ENCODE measurements around the gene DLK2.
A peak's percentile ranks its signal among the peaks of the same experiment; 100 is the strongest.
"Not testable (repeated sequence)": the region's sequence is repeated elsewhere in the genome, so short reads cannot be mapped to it uniquely, and the experiment has no call there.

DLK2 gene

GRCh38 chr6:43488667-43489276 lies 33.4 kb upstream of the DLK2 start:
- no peak for DNase-seq

GRCh38 chr6:43481591-43482236 lies 26.4 kb upstream of the DLK2 start:
- no peak for DNase-seq

- no peak for DNase-seq
Measured at GRCh38 chr6:43481075-43481474, 25.7 kb upstream of the DLK2 start.

GRCh38 chr6:43478008-43478372 lies 22.6 kb upstream of the DLK2 start:
- DNase-seq: no peak

- DNase-seq: peak; percentile 34 to 94 (median 84)
Measured at GRCh38 chr6:43477235-43478007, 22.1 kb upstream of the DLK2 start, which contains the start of gene TJAP1. Gene TJAP1 (plus strand): TSS chr6:43477570. CDS start chr6:43499002, 21,432 bp downstream.

GRCh38 chr6:43476746-43477145 lies 21.4 kb upstream of the DLK2 start:
- no peak for DNase-seq

- no peak for DNase-seq
Measured at GRCh38 chr6:43475516-43475915, 20.2 kb upstream of the DLK2 start.

GRCh38 chr6:43472515-43472914 lies 17.2 kb upstream of the DLK2 start:
- no peak for DNase-seq

GRCh38 chr6:43471399-43471798 lies 16.1 kb upstream of the DLK2 start:
- DNase-seq: no peak

- DNase-seq: no peak
Measured at GRCh38 chr6:43469947-43470346, 14.6 kb upstream of the DLK2 start.

GRCh38 chr6:43468748-43469681 lies 13.7 kb upstream of the DLK2 start:
- peak in 1 of 56 donors; percentile 3 for DNase-seq

GRCh38 chr6:43468240-43468639 lies 12.9 kb upstream of the DLK2 start:
- DNase-seq: no peak

- no peak for DNase-seq
Measured at GRCh38 chr6:43467752-43468151, 12.4 kb upstream of the DLK2 start.

GRCh38 chr6:43467265-43467664 lies 11.9 kb upstream of the DLK2 start:
- not testable (repeated sequence) for DNase-seq

GRCh38 chr6:43465948-43466347 lies 10.6 kb upstream of the DLK2 start:
- no peak for DNase-seq

GRCh38 chr6:43464337-43464736 lies 9.0 kb upstream of the DLK2 start:
- DNase-seq: no peak

GRCh38 chr6:43461936-43462335 lies 6.6 kb upstream of the DLK2 start:
- no peak for DNase-seq

- DNase-seq: no peak
Measured at GRCh38 chr6:43460032-43460431, 4.7 kb upstream of the DLK2 start.

GRCh38 chr6:43459535-43459934 lies 4.2 kb upstream of the DLK2 start:
- DNase-seq: no peak

- DNase-seq: not testable (repeated sequence)
Measured at GRCh38 chr6:43458154-43458553, 2.8 kb upstream of the DLK2 start.

- DNase-seq: peak in 1 of 56 donors; percentile 1
Measured at GRCh38 chr6:43457643-43458042, 2.3 kb upstream of the DLK2 start.

Measured in amygdala (tissue), 56 donors.